ENCODE data around the gene FARP1.

FARP1 gene

DNA sequence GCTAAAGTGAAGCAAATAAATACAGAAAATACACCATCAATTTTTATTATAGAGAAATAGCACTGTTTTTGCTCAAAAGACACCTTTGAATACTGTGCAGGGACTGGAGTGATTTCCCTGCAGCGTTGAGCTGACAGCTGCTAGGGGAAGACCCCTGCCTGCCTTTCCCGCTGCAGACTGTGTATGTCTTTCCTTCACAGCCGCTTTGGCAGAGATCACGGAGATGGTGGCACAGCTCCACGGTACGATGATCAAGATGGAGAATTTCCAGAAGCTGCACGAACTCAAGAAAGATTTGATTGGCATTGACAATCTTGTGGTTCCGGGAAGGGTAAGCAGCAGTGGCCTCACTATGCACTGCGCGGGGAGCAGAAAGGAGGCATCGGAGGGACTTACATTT, 292.5 kb downstream of the FARP1 start:
- FAIRE-seq, result no peak
- no peak for DNase-seq (ENCODE audit: insufficient read length, low spot score)
- TF ChIP-seq, protein P1, sequence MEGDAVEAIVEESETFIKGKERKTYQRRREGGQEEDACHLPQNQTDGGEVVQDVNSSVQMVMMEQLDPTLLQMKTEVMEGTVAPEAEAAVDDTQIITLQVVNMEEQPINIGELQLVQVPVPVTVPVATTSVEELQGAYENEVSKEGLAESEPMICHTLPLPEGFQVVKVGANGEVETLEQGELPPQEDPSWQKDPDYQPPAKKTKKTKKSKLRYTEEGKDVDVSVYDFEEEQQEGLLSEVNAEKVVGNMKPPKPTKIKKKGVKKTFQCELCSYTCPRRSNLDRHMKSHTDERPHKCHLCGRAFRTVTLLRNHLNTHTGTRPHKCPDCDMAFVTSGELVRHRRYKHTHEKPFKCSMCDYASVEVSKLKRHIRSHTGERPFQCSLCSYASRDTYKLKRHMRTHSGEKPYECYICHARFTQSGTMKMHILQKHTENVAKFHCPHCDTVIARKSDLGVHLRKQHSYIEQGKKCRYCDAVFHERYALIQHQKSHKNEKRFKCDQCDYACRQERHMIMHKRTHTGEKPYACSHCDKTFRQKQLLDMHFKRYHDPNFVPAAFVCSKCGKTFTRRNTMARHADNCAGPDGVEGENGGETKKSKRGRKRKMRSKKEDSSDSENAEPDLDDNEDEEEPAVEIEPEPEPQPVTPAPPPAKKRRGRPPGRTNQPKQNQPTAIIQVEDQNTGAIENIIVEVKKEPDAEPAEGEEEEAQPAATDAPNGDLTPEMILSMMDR (IDR thresholded peaks at IDR 0.05; ENCODE audit: insufficient read depth, missing control alignments), result no peak

GRCh38 chr13:98436233-98436910, 293.5 kb downstream of the FARP1 start:
- FAIRE-seq (no peak), DNase-seq (ENCODE audit: insufficient read length, low spot score) (no peak)
- TF ChIP-seq, protein P1 (IDR thresholded peaks at IDR 0.05; ENCODE audit: insufficient read depth, missing control alignments), result no peak

- FAIRE-seq (no peak), DNase-seq (ENCODE audit: insufficient read length, low spot score) (no peak)
- TF ChIP-seq, protein P1 (IDR thresholded peaks at IDR 0.05; ENCODE audit: insufficient read depth, missing control alignments), result no peak
Measured at GRCh38 chr13:98438246-98439125, 295.6 kb downstream of the FARP1 start.

GRCh38 chr13:98439126-98439828, 296.4 kb downstream of the FARP1 start:
- DNase-seq (ENCODE audit: insufficient read length, low spot score) (no peak), FAIRE-seq (no peak)
- TF ChIP-seq, protein P1 (IDR thresholded peaks at IDR 0.05; ENCODE audit: insufficient read depth, missing control alignments), result no peak

DNA sequence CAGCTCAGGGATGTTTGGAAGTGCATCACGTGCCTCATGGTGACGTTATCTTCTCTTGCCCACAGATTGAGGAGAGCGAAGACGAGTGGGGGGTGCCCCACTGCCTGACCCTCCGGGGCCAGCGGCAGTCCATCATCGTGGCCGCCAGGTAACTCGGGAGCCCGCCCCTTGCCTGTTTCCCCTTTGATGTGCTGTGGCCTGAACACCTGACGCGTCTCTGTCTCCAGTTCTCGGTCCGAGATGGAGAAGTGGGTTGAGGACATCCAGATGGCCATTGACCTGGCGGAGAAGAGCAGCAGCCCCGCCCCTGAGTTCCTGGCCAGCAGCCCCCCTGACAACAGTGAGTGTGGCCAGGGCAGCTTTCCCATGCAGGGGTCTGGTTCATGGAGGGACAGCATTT, 297.0 kb downstream of the FARP1 start:
- FAIRE-seq, result no peak
- no peak for DNase-seq (ENCODE audit: insufficient read length, low spot score)
- TF ChIP-seq, protein P1 (IDR thresholded peaks at IDR 0.05; ENCODE audit: insufficient read depth, missing control alignments), result no peak

DNA sequence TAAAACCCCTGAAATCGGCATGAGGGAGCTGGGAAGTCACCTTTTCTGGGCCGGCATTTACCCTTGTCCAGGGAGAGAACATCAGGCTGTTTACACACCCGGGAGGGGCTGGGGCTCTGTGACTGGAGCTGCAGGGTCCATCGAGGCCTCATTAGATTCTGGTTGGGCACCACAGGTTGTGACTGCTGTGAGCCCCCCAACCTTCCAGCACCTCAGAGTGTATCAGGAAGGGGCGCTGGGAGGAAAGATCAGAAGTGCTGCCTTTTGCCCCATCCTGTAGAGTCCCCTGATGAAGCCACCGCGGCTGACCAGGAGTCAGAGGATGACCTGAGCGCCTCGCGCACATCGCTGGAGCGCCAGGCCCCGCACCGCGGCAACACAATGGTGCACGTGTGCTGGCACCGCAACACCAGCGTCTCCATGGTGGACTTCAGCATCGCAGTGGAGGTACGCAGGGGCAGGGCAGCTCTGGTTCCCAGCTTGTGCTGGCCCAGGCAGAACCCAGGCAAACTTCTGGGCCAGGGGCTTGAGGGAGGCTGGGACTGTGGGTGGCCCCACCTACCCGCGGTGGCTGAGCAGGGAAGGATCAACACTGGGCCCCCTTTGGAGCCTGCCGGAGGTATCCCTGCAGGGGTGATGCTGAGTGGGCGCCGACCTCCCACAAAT, 297.6 kb downstream of the FARP1 start:
- TF ChIP-seq, protein P1 (IDR thresholded peaks at IDR 0.05; ENCODE audit: insufficient read depth, missing control alignments), result no peak
- FAIRE-seq, result no peak
- no peak for DNase-seq (ENCODE audit: insufficient read length, low spot score)
